Large intestine (tissue), 12 donors: ENCODE results near the gene TOMM70. TPM values are rescaled to one million over a fixed set of nuclear protein-coding genes. Genes with fewer than 3 reads are reported as not detected.
A peak's percentile ranks its signal among the peaks of the same experiment; 100 is the strongest.
"Not testable (repeated sequence)": the region's sequence is repeated elsewhere in the genome, so short reads cannot be mapped to it uniquely, and the experiment has no call there.

Experiments used
- DNase-seq, 2 donors: peaks; one replicate each; pipeline versions ENCODE4 v3.0.0 to v3.0.0-alpha.2; 2013
- H3K27ac ChIP-seq: one replicate; pipeline ENCODE4 v1.5.1; 2013; ENCODE audit warnings: low read length
- H3K27me3 ChIP-seq: 2 replicates; pipeline ENCODE4 v1.6.1; 2013; ENCODE audit warnings: low read length; ENCODE audit not compliant: control insufficient read depth, insufficient read depth
- H3K36me3 ChIP-seq: 2 replicates; pipeline ENCODE4 v1.6.1; 2013; ENCODE audit warnings: low read length; ENCODE audit not compliant: control insufficient read depth, insufficient read depth
- H3K4me1 ChIP-seq: one replicate; pipeline ENCODE4 v1.6.1; 2013; ENCODE audit warnings: low read length; ENCODE audit not compliant: control insufficient read depth, insufficient read depth
- H3K4me3 ChIP-seq: one replicate; pipeline ENCODE4 v1.5.1; 2013; ENCODE audit warnings: low read length
- H3K9me3 ChIP-seq: one replicate; pipeline ENCODE4 v1.6.1; 2013; ENCODE audit warnings: mild to moderate bottlenecking, low read depth, low read length, moderate library complexity; ENCODE audit not compliant: control insufficient read depth
- WGBS: methylation state at CpG from one replicate; pipeline ENCODE4 v1.1.5; 2013; ENCODE audit warnings: low lambda C conversion rate; ENCODE audit not compliant: insufficient coverage; 5-methylcytosine and 5-hydroxymethylcytosine counted together
- long read RNA-seq, 11 donors: transcript quantifications; one replicate each; lab custom pipeline, GENCODE V29; 2026
- polyA plus RNA-seq: library from polyadenylated mRNA; unstranded; fragments of 120-200 nt; gene quantifications from one replicate; pipeline ENCODE4 v1.2.1, GENCODE V29; 2013

Gene TOMM70
- 64.0 TPM for polyA plus RNA-seq
- long read RNA-seq, donor 1, full-length matches to known transcripts = 5 of 10 reads
- long read RNA-seq, donor 1, partial matches to known transcripts = 5 of 10 reads
- long read RNA-seq, donor 1, other reads (novel, unspliced or antisense) = 0 of 10 reads
- long read RNA-seq, donor 2, full-length matches to known transcripts = 11 of 39 reads
- long read RNA-seq, donor 2, partial matches to known transcripts = 28 of 39 reads
- long read RNA-seq, donor 2, other reads (novel, unspliced or antisense) = 0 of 39 reads
- long read RNA-seq, donor 3 = 0 reads
- long read RNA-seq, donor 4, partial matches to known transcripts = 5 of 5 reads
- long read RNA-seq, donor 4, other reads (novel, unspliced or antisense) = 0 of 5 reads
- long read RNA-seq, donor 5, full-length matches to known transcripts = 7 of 7 reads
- long read RNA-seq, donor 5, partial matches to known transcripts = 0 of 7 reads
- long read RNA-seq, donor 5, other reads (novel, unspliced or antisense) = 0 of 7 reads
- long read RNA-seq, donor 6, full-length matches to known transcripts = 11 of 41 reads
- long read RNA-seq, donor 6, partial matches to known transcripts = 30 of 41 reads
- long read RNA-seq, donor 6, other reads (novel, unspliced or antisense) = 0 of 41 reads
- long read RNA-seq, donor 7, full-length matches to known transcripts = 5 of 5 reads
- long read RNA-seq, donor 7, partial matches to known transcripts = 0 of 5 reads
- long read RNA-seq, donor 7, other reads (novel, unspliced or antisense) = 0 of 5 reads
- long read RNA-seq, donor 8, full-length matches to known transcripts = 11 of 41 reads
- long read RNA-seq, donor 8, partial matches to known transcripts = 30 of 41 reads
- long read RNA-seq, donor 8, other reads (novel, unspliced or antisense) = 0 of 41 reads
- long read RNA-seq, donor 9, full-length matches to known transcripts = 8 of 17 reads
- long read RNA-seq, donor 9, partial matches to known transcripts = 9 of 17 reads
- long read RNA-seq, donor 9, other reads (novel, unspliced or antisense) = 0 of 17 reads
- long read RNA-seq, donor 10, full-length matches to known transcripts = 13 of 61 reads
- long read RNA-seq, donor 10, partial matches to known transcripts = 48 of 61 reads
- long read RNA-seq, donor 10, other reads (novel, unspliced or antisense) = 0 of 61 reads
- long read RNA-seq, donor 11, full-length matches to known transcripts = 17 of 23 reads
- long read RNA-seq, donor 11, partial matches to known transcripts = 6 of 23 reads
- long read RNA-seq, donor 11, other reads (novel, unspliced or antisense) = 0 of 23 reads

GRCh38 chr3:100400780-100401673 is at the start of gene TOMM70, which contains the start of gene LNP1:
Gene TOMM70 (minus strand): TSS chr3:100401089. CDS start chr3:100400949, 140 bp downstream.
Gene LNP1 (plus strand): TSS chr3:100401539. CDS start chr3:100429730, 28,191 bp downstream.
- Histone ChIP-seq H3K27me3 (no peaks in the 10 kb centered on the region), H3K4me1 (peaks cover 2% of the 10 kb centered on the region), H3K4me3 (peak within 1 kb of the TSS; percentile 88), H3K27ac (peak within 1 kb of the TSS; percentile 86), H3K36me3 (no peaks in the 10 kb centered on the region), H3K9me3 (no peaks in the 10 kb centered on the region)
- peak; percentile 95 to 99 for DNase-seq
- no CpG with 5 or more reads among the region's 64 CpGs for WGBS

GRCh38 chr3:100449214-100449613 is 48.3 kb upstream of the TOMM70 start:
- Histone ChIP-seq H3K4me3 (no peak overlapping the region), H3K27me3 (no peaks in the 10 kb centered on the region), H3K9me3 (no peaks in the 10 kb centered on the region), H3K36me3 (no peaks in the 10 kb centered on the region), H3K27ac (no peak overlapping the region), H3K4me1 (no peaks in the 10 kb centered on the region)
- DNase-seq = no peak
- no CpG with 5 or more reads among the region's 2 CpGs for WGBS

DNA sequence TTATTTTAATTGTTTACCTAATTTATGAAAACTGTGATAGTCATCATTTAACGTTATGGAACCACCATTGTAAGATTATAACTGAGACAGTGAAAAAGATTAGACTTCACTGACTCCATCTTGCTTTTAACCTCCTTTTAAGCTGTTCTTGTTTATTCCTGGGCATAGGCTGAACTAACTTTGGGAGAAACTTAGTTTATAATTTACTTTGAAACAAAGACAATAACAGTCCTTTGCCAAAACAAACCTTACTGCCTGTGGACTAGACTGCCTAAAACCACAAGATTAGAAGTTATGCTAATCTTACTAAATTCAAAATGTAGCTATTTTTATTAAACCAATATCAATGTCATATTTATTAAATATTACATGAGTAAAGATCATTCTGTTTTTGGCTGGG is 47.2 kb upstream of the TOMM70 start:
- Histone ChIP-seq H3K36me3 (no peaks in the 10 kb centered on the region), H3K4me1 (no peaks in the 10 kb centered on the region), H3K27me3 (no peaks in the 10 kb centered on the region), H3K4me3 (no peak overlapping the region), H3K27ac (no peak overlapping the region), H3K9me3 (no peaks in the 10 kb centered on the region)
- no CpG with 5 or more reads among the region's 1 CpG for WGBS
- DNase-seq = no peak

DNA sequence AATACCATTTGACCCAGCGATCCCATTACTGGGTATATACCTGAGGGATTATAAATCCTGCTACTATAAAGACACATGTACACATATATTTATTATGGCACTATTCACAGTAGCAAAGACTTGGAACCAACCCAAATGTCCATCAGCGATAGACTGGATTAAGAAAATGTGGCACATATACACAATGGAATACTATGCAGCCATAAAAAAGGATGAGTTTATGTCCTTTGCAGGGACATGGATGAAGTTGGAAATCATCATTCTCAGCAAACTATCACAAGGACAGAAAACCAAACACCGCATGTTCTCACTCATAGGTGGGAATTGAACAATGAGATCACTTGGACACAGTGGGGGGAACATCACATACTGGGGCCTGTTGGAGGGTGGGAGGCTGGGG is 46.2 kb upstream of the TOMM70 start:
- not testable (repeated sequence) for H3K4me1 ChIP-seq, H3K9me3 ChIP-seq, DNase-seq, H3K27ac ChIP-seq, H3K27me3 ChIP-seq, H3K36me3 ChIP-seq, H3K4me3 ChIP-seq
- WGBS = no CpG with 5 or more reads among the region's 3 CpGs

DNA sequence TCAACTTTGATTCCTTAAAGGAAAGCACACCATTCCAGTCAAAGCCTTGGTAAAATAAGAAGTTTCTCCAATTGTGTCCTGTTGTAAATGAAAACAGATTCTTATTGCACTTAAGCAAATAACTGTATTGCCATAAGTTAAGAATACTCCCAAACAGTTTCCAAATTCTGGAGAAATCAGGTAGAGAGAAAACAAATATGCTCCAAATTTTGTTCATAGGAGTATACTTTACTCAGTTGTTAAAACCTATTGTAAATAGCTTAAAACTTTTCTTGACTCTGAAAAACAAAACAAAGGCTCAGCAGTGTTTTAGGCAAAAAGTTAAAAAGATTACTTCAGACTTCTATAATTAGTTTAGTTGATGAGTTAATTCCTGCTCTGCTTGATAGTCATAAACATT is 42.8 kb upstream of the TOMM70 start:
- no peak overlapping the region for H3K27ac ChIP-seq
- no peaks in the 10 kb centered on the region for H3K9me3 ChIP-seq
- no peak overlapping the region for H3K4me3 ChIP-seq
- H3K4me1 ChIP-seq = peaks cover 2% of the 10 kb centered on the region
- no peak for DNase-seq
- H3K36me3 ChIP-seq = no peaks in the 10 kb centered on the region
- H3K27me3 ChIP-seq = no peaks in the 10 kb centered on the region

DNA sequence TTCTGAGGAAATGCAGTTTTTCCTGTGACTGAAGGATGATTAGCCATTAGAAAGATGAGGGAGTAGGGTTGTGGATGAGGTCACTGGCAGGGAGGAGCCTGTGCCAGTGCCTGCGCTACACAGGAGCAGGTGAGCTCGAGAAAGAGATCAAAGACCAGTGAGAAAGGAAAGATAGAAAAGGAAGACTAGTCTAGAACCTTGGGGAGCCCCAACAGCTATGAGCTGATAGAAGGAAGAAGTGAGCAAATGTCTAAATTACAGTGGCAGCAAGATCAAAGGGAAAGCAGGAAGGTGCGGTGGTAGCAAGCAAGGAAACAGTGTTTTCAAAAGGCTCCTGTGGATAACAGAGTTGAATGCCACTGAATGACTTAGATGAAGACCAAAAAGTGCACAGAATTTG is 40.0 kb upstream of the TOMM70 start:
- 90% methylated on average over 2 of the region's 3 CpGs for WGBS
- peak in 1 of 2 donors; percentile 32 for DNase-seq
- Histone ChIP-seq H3K4me3 (no peak overlapping the region), H3K9me3 (no peaks in the 10 kb centered on the region), H3K36me3 (no peaks in the 10 kb centered on the region), H3K4me1 (peaks cover 5% of the 10 kb centered on the region), H3K27ac (no peak overlapping the region), H3K27me3 (no peaks in the 10 kb centered on the region)

DNA sequence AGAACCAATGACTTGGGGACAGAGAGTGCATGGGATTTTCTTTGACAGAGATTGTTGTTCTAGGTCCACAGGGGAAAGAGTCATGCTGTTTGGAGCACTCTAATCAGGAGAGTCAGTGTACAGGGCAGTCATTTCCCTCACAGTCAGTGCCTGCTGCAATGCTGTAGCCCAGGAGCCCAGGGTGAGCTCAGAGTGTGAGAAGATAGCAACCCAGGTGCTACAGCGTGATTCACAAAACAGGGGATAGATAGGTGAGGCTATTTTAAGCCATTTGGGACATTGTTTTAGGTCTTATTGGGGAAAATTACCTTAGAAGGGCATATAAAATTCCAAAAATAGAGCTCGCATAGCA is 37.7 kb upstream of the TOMM70 start:
- Histone ChIP-seq H3K36me3 (no peaks in the 10 kb centered on the region), H3K27me3 (no peaks in the 10 kb centered on the region), H3K9me3 (no peaks in the 10 kb centered on the region), H3K4me1 (peaks cover 5% of the 10 kb centered on the region), H3K4me3 (no peak overlapping the region), H3K27ac (no peak overlapping the region)
- WGBS = no CpG with 5 or more reads among the region's 2 CpGs
- peak in 1 of 2 donors; percentile 38 for DNase-seq

DNA sequence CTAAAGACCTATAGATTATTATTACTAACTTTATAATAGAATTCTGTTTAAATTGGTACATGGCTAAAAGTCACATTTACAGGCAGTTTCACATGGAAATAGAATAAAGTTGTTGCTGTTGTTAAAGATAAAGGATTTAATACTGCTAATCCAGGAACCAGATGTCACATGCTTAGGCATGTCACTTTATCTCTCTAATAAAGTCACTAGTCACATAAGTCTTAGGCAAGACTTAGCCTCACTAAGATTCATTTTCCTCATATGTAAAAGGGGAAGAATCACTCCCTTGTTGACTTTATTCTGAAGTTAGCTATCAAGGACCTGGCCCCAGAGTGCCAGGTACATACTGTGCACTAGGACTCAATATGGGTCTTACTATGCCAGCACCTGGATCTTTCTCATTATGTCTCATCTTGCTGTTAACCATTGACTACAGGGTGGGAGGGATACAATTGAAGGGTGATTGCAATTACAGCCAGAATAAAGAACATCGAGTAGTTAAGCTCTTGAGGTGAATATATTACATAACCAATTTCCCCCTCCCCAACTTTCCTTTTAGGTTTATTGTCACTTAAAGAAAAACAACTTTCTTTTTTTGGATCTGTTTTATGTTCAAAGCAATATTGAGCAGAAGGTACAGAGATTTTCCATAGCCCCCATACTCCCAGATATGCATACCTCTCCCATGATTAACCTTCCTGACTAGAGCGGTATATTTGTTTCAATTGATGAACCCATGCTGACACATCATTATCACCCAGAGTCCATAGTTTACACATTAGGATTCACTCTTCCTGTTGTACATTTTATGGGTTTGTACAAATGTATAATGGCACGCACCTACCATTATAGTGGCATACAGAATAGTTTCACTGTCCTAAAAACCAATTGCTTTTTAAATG is 37.1 kb upstream of the TOMM70 start:
- peak overlapping the region; percentile 36 for H3K27ac ChIP-seq
- H3K9me3 ChIP-seq = no peaks in the 10 kb centered on the region
- no peaks in the 10 kb centered on the region for H3K36me3 ChIP-seq
- peak; percentile 26 to 66 for DNase-seq
- no CpG with 5 or more reads among the region's 3 CpGs for WGBS
- peaks cover 5% of the 10 kb centered on the region for H3K4me1 ChIP-seq
- no peaks in the 10 kb centered on the region for H3K27me3 ChIP-seq
- no peak overlapping the region for H3K4me3 ChIP-seq

DNA sequence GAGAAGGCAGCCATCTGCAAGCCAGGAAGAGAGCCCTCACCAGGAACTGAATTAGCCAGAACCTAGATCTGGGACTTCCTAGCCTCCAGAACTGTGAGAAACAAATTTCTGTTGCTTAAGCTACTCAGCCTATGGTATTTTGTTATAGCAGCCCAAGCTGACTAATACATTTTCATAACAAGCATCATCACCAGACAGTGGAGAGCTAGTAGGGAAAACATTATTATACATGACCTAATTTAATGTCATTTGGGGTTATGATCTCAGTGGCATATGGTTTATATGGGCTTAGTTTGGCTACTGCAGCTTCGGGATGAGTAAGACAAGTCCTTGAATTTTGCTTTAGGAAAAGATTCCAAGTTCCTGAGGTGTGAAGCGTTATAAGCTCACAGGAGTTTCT is 36.1 kb upstream of the TOMM70 start:
- Histone ChIP-seq H3K27me3 (no peaks in the 10 kb centered on the region), H3K9me3 (no peaks in the 10 kb centered on the region), H3K4me1 (peaks cover 5% of the 10 kb centered on the region), H3K27ac (no peak overlapping the region), H3K36me3 (no peaks in the 10 kb centered on the region), H3K4me3 (no peak overlapping the region)
- WGBS = no CpG with 5 or more reads among the region's 2 CpGs
- no peak for DNase-seq
